ENCODE results near the gene CLDN6. TPM values are rescaled to one million over a fixed set of nuclear protein-coding genes. Genes with fewer than 3 reads are reported as not detected.

CLDN6 gene
- total RNA-seq, 1 experiment from 2014 or later, result not detected

- H2AFZ ChIP-seq (ENCODE audit: low read length), result no peak overlapping the region
- H3K9me3 ChIP-seq (ENCODE audit: low read length), result no peaks in the 10 kb centered on the region
- peaks cover 16% of the 10 kb centered on the region for H4K20me1 ChIP-seq (ENCODE audit: insufficient read depth, low read depth, low read length)
- H3K79me2 ChIP-seq (ENCODE audit: low read length), result peaks cover 30% of the 10 kb centered on the region
- H3K27me3 ChIP-seq (ENCODE audit: low read length), result no peaks in the 10 kb centered on the region
- H3K4me2 ChIP-seq (ENCODE audit: low read depth, low read length, poor library complexity, severe bottlenecking), result peak overlapping the region; percentile 6
- no peaks in the 10 kb centered on the region for H3K9me2 ChIP-seq (replicated peaks; ENCODE audit: insufficient read depth, low read length)
- H3K4me1 ChIP-seq (ENCODE audit: low read length), result peaks cover 60% of the 10 kb centered on the region
- peak overlapping the region; percentile 21; the same call in 1 of the 2 replicates for H3K9ac ChIP-seq (ENCODE audit: low read length)
- no peak for DNase-seq
- H3K27ac ChIP-seq (ENCODE audit: low read length), result no peak overlapping the region
- H3K4me3 ChIP-seq (ENCODE audit: low read length), result no peak overlapping the region
- H3K36me3 ChIP-seq (ENCODE audit: insufficient read depth, low read length), result peaks cover 16% of the 10 kb centered on the region; the same call in 1 of the 2 replicates
Observed at GRCh38 chr16:2973093-2973492, 44.9 kb downstream of the CLDN6 start.

- H3K27ac ChIP-seq (ENCODE audit: low read length), result no peak overlapping the region
- H3K9ac ChIP-seq (ENCODE audit: low read length), result peak overlapping the region; percentile 98
- H3K4me3 ChIP-seq (ENCODE audit: low read length), result 0 out of 2 replicates have a peak overlapping the region, but pooled peaks have one; percentile 99
- H3K4me1 ChIP-seq (ENCODE audit: low read length), result peaks cover 58% of the 10 kb centered on the region
- no peak overlapping the region for H2AFZ ChIP-seq (ENCODE audit: low read length)
- H3K9me2 ChIP-seq (replicated peaks; ENCODE audit: insufficient read depth, low read length), result no peaks in the 10 kb centered on the region
- H4K20me1 ChIP-seq (ENCODE audit: insufficient read depth, low read depth, low read length), result peaks cover 16% of the 10 kb centered on the region
- peaks cover 21% of the 10 kb centered on the region for H3K79me2 ChIP-seq (ENCODE audit: low read length)
- no peaks in the 10 kb centered on the region for H3K9me3 ChIP-seq (ENCODE audit: low read length)
- no peaks in the 10 kb centered on the region for H3K27me3 ChIP-seq (ENCODE audit: low read length)
- DNase-seq, result no peak
- peak overlapping the region; percentile 79 for H3K4me2 ChIP-seq (ENCODE audit: low read depth, low read length, poor library complexity, severe bottlenecking)
- H3K36me3 ChIP-seq (ENCODE audit: insufficient read depth, low read length), result peaks cover 16% of the 10 kb centered on the region; the same call in 1 of the 2 replicates
Observed at GRCh38 chr16:2971985-2972784, 45.8 kb downstream of the CLDN6 start.

- Histone ChIP-seq H3K4me3 (ENCODE audit: low read length) (peak overlapping the region; percentile 99), H3K4me2 (ENCODE audit: low read depth, low read length, poor library complexity, severe bottlenecking) (peak overlapping the region; percentile 79), H3K9ac (ENCODE audit: low read length) (peak overlapping the region; percentile 98)
Observed at GRCh38 chr16:2971134-2971984, 46.6 kb downstream of the CLDN6 start.

GRCh38 chr16:2970563-2970962 lies 47.4 kb downstream of the CLDN6 start:
- Histone ChIP-seq H3K9me2 (replicated peaks; ENCODE audit: insufficient read depth, low read length) (no peaks in the 10 kb centered on the region), H3K9me3 (ENCODE audit: low read length) (no peaks in the 10 kb centered on the region), H3K4me1 (ENCODE audit: low read length) (peaks cover 57% of the 10 kb centered on the region), H3K9ac (ENCODE audit: low read length) (peak overlapping the region; percentile 98), H3K79me2 (ENCODE audit: low read length) (peaks cover 20% of the 10 kb centered on the region), H4K20me1 (ENCODE audit: insufficient read depth, low read depth, low read length) (peaks cover 16% of the 10 kb centered on the region), H3K27me3 (ENCODE audit: low read length) (no peaks in the 10 kb centered on the region), H3K36me3 (ENCODE audit: insufficient read depth, low read length) (peaks cover 16% of the 10 kb centered on the region; the same call in 1 of the 2 replicates), H2AFZ (ENCODE audit: low read length) (no peak overlapping the region), H3K4me2 (ENCODE audit: low read depth, low read length, poor library complexity, severe bottlenecking) (peak overlapping the region; percentile 79), H3K4me3 (ENCODE audit: low read length) (peak overlapping the region; percentile 99), H3K27ac (ENCODE audit: low read length) (no peak overlapping the region)
- peak; percentile 57 for DNase-seq

More at GRCh38 chr16:2971134-2971984, 46.6 kb downstream of the CLDN6 start:
- H3K27me3 ChIP-seq (ENCODE audit: low read length), result no peaks in the 10 kb centered on the region
- peaks cover 54% of the 10 kb centered on the region for H3K4me1 ChIP-seq (ENCODE audit: low read length)
- peaks cover 16% of the 10 kb centered on the region; the same call in 1 of the 2 replicates for H3K36me3 ChIP-seq (ENCODE audit: insufficient read depth, low read length)
- no peaks in the 10 kb centered on the region for H3K9me2 ChIP-seq (replicated peaks; ENCODE audit: insufficient read depth, low read length)
- no peak overlapping the region for H2AFZ ChIP-seq (ENCODE audit: low read length)
- peak; percentile 57 for DNase-seq
- H3K9me3 ChIP-seq (ENCODE audit: low read length), result no peaks in the 10 kb centered on the region
- H4K20me1 ChIP-seq (ENCODE audit: insufficient read depth, low read depth, low read length), result peaks cover 16% of the 10 kb centered on the region
- H3K79me2 ChIP-seq (ENCODE audit: low read length), result peaks cover 20% of the 10 kb centered on the region
- no peak overlapping the region for H3K27ac ChIP-seq (ENCODE audit: low read length)

- peak; percentile 94 for DNase-seq
- Histone ChIP-seq H3K36me3 (ENCODE audit: insufficient read depth, low read length) (peaks cover 16% of the 10 kb centered on the region; the same call in 1 of the 2 replicates), H3K9ac (ENCODE audit: low read length) (peak overlapping the region; percentile 98), H3K4me3 (ENCODE audit: low read length) (peak overlapping the region; percentile 99), H3K27ac (ENCODE audit: low read length) (peak overlapping the region; percentile 74), H2AFZ (ENCODE audit: low read length) (peak overlapping the region; percentile 72; the same call in 1 of the 2 replicates), H3K27me3 (ENCODE audit: low read length) (no peaks in the 10 kb centered on the region), H3K4me2 (ENCODE audit: low read depth, low read length, poor library complexity, severe bottlenecking) (peak overlapping the region; percentile 79), H3K4me1 (ENCODE audit: low read length) (peaks cover 63% of the 10 kb centered on the region), H3K9me2 (replicated peaks; ENCODE audit: insufficient read depth, low read length) (no peaks in the 10 kb centered on the region), H3K9me3 (ENCODE audit: low read length) (no peaks in the 10 kb centered on the region), H3K79me2 (ENCODE audit: low read length) (peaks cover 20% of the 10 kb centered on the region), H4K20me1 (ENCODE audit: insufficient read depth, low read depth, low read length) (peaks cover 16% of the 10 kb centered on the region)
Observed at GRCh38 chr16:2969545-2970521, 48.1 kb downstream of the CLDN6 start.

- peaks cover 12% of the 10 kb centered on the region; the same call in 1 of the 2 replicates for H3K36me3 ChIP-seq (ENCODE audit: insufficient read depth, low read length)
- H3K4me3 ChIP-seq (ENCODE audit: low read length), result peak within 1 kb of the TSS; percentile 99
- H3K9me2 ChIP-seq (replicated peaks; ENCODE audit: insufficient read depth, low read length), result no peaks in the 10 kb centered on the region
- peak within 1 kb of the TSS; percentile 86 for H3K27ac ChIP-seq (ENCODE audit: low read length)
- H2AFZ ChIP-seq (ENCODE audit: low read length), result peak within 1 kb of the TSS; percentile 72; the same call in 1 of the 2 replicates
- peaks cover 16% of the 10 kb centered on the region for H4K20me1 ChIP-seq (ENCODE audit: insufficient read depth, low read depth, low read length)
- H3K9ac ChIP-seq (ENCODE audit: low read length), result peak within 1 kb of the TSS; percentile 98
- peak within 1 kb of the TSS; percentile 79 for H3K4me2 ChIP-seq (ENCODE audit: low read depth, low read length, poor library complexity, severe bottlenecking)
- H3K27me3 ChIP-seq (ENCODE audit: low read length), result no peaks in the 10 kb centered on the region
- DNase-seq, result peak; percentile 97
- no peaks in the 10 kb centered on the region for H3K9me3 ChIP-seq (ENCODE audit: low read length)
- H3K79me2 ChIP-seq (ENCODE audit: low read length), result peaks cover 20% of the 10 kb centered on the region
- H3K4me1 ChIP-seq (ENCODE audit: low read length), result peaks cover 72% of the 10 kb centered on the region
Observed at GRCh38 chr16:2968738-2969544, 49.0 kb downstream of the CLDN6 start, which contains the start of gene PAQR4. Gene PAQR4 (plus strand): TSS chr16:2969348. CDS start chr16:2969675, 327 bp downstream.

- Histone ChIP-seq H3K27me3 (ENCODE audit: low read length) (no peaks in the 10 kb centered on the region), H4K20me1 (ENCODE audit: insufficient read depth, low read depth, low read length) (peaks cover 16% of the 10 kb centered on the region), H3K9me2 (replicated peaks; ENCODE audit: insufficient read depth, low read length) (no peaks in the 10 kb centered on the region), H3K79me2 (ENCODE audit: low read length) (peaks cover 20% of the 10 kb centered on the region), H3K9ac (ENCODE audit: low read length) (peak overlapping the region; percentile 98), H2AFZ (ENCODE audit: low read length) (no peak overlapping the region), H3K4me1 (ENCODE audit: low read length) (peaks cover 77% of the 10 kb centered on the region), H3K9me3 (ENCODE audit: low read length) (no peaks in the 10 kb centered on the region), H3K36me3 (ENCODE audit: insufficient read depth, low read length) (peaks cover 9% of the 10 kb centered on the region; the same call in 1 of the 2 replicates), H3K27ac (ENCODE audit: low read length) (peak overlapping the region; percentile 86), H3K4me3 (ENCODE audit: low read length) (peak overlapping the region; percentile 99), H3K4me2 (ENCODE audit: low read depth, low read length, poor library complexity, severe bottlenecking) (peak overlapping the region; percentile 79)
- DNase-seq, result peak; percentile 97
Observed at GRCh38 chr16:2968368-2968737, 49.6 kb downstream of the CLDN6 start.

All from Karpas-422 (cell line).